Measurements from ENCODE around the gene CLMN. TPM values are rescaled to one million over a fixed set of nuclear protein-coding genes. Genes with fewer than 3 reads are reported as not detected.

Gene CLMN
- total and polyA plus RNA-seq, 2 of the 13 experiments (the other 11 are each of a cell fraction or from before 2014, with no cell fraction given) = 15.1 to 16.7 TPM

GRCh38 chr14:95210699-95211098, 109.0 kb downstream of the CLMN start (continued):
- TF ChIP-seq PAXIP1 (CRISPR knock-in tag; conservative IDR thresholded peaks at IDR 0.05) (peak; percentile 64), MAFF (IDR thresholded peaks at IDR 0.05; ENCODE audit: low read depth, low read length) (peak; percentile 65), ZBTB4 (CRISPR knock-in tag; IDR thresholded peaks at IDR 0.05; ENCODE audit: borderline replicate concordance) (peak; percentile 97; the same call in 1 of the 2 replicates), E2F5 (CRISPR knock-in tag; conservative IDR thresholded peaks at IDR 0.05) (no peak), ZMYM2 (CRISPR knock-in tag; IDR thresholded peaks at IDR 0.05) (peak; percentile 55; the same call in 1 of the 2 replicates), ARID5B (CRISPR knock-in tag; IDR thresholded peaks at IDR 0.05) (peak; percentile 56), RXRA (CRISPR knock-in tag; IDR thresholded peaks at IDR 0.05) (peak; percentile 81), SALL1 (CRISPR knock-in tag; IDR thresholded peaks at IDR 0.05) (peak; percentile 62)

All from HepG2 (cell line).